Activated naive CD4-positive, alpha-beta T cell (primary cell): Measurements from ENCODE around the gene CELF4.

Source experiments
- DNase-seq, 4 experiments: peaks; one replicate each; lab custom pipeline; 2025; lab: John Stamatoyannopoulos, UW

Gene CELF4

DNA sequence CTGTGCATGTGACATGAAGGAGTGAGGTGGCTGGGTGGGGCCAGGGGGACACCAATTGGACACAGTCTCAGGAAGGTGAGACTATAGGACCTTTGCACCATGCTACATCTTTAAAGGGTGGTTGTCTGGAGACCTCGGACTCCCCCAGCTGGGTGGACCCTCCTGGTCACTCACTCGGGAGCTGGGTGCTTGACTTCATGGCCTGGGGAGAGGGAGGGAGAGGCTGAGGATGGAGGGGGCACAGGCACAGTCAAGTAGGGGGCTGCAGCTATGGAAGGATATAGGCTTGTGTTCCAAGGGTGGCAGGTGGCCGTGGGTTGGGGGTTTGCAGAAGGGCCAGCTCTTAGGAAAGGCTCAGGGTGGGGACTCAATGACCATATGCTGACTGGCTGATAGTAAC lies 7.1 kb upstream of the CELF4 start:
- no peak for DNase-seq

DNA sequence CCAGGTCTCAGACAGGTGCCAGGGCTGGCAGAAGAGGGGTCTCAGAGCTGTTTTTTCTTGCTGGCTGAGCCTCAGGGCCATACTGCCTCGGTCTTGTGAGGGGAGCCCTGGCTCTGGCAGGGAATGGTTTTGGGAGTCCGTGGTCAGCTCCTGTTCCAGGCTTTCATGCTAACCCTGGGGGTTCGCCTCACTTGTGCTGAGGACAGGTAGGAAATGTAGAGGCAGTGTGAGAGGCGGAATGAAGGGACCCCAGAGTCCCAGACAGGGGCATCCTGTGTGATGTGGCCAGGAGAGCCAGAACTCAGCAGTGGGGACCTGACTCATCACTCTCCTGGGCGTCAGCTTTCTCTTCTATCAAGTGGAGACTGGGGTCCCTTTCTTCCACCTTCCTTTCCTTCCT lies 5.7 kb upstream of the CELF4 start:
- DNase-seq, result no peak

DNA sequence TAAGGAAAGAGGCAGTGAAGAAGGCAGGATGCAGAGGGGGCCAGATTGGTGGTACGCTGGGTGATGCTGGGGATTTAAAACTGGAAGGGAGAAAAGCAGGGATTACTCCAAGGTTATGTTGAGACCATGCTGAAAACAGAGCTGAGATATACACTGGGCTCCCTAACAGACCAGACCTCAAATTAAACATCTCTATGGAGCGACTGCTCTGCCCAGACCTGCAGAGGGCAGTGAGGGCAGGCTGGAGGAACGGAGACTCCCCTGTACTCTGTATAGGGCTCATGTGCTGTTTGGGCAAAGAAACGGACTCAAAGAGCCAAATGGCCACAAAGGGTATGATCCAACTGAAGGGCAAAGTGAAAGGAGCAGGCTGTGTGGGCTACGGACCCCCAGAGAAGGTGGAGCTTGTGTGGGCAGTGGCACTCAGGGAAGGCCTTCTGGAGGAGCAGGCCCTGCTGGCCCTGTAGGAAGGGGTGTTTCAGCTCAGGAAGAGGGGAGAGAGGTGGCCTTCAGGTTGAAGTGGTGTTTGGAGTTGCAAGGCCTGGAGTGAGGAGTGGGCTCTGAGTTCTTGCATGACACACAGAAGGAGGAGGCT lies 4.8 kb upstream of the CELF4 start:
- no peak for DNase-seq

DNA sequence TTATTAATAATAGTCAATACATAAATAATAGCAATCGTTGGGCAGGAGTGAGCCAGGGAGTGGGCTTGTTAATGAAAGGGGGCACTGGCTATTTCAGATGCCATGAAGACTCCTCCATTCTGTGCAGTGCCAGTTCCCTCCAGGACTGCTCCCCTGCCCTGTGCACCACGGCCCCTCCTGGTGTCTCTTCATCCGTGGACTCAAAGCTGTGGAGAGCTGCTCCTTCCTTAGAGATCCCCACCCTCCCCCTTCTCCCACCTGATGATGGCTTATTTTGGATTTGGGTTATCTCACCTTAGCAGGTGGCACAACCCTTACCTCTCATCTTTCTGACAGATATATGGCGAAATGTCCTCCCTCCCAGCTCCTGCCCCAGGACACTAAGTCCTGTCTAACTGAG lies 3.1 kb upstream of the CELF4 start:
- no peak for DNase-seq

DNA sequence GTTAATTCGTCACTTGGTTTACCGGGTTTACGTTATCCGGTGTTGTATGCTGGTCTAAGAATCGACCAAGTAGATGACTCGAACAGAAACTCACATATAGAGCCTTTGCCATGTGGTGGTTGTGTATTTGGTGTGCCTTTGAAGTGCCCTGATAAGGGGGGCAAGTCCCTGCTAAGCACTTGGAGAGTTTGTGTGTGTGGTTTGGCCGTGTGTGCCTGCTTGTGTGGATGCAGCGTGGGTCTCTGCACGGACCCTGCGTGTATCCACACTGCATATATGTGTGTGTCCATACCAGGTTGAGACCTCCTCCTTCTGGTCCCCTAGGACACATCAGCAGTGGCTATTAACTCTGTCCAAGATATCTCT lies 2.4 kb upstream of the CELF4 start:
- DNase-seq, result no peak

DNA sequence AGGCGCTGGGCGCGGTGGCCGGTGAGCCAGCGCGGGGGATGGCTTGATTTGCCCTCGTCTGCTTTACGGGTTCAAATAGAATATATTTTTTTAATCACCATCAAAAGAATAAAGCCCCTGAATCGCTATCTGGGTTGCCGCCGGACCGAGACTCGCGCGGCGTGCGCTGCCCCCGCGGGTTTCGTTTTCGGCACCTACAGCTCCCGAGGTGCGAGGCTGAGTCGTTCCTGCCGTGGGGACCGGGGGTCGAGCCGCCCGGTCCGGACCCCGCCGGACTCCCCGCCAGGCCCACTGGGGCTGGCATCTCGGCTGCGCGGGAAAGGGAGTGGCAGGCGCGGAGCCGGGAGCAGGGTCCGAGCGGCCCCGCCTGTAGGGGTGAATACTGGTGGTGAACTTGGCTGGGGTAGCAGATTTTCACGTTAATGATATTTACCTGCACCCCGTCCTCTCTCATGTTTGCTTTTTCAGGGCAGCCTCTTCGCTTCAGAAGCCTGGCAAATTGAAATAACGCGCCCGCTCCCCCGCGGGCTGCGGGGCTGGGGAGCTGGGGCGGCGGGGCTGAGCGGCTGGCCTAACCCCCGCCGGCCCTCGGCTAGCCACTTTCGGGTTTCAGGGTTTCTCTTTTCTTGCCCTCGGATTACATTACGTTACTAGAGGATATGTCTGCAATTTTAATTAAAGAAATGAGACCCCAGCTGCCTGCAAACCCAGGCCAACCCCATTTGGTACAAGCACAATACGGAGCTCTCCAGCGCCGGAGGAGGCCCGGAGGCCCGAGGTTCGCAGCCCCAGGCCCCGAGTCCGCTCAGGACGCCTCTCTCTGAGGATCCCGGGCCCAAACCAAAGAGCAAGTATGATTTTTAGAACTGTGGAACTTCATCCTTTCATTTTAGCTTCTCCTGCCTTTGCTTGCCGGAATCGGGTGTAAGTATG lies 1.7 kb upstream of the CELF4 start:
- DNase-seq, result no peak

DNA sequence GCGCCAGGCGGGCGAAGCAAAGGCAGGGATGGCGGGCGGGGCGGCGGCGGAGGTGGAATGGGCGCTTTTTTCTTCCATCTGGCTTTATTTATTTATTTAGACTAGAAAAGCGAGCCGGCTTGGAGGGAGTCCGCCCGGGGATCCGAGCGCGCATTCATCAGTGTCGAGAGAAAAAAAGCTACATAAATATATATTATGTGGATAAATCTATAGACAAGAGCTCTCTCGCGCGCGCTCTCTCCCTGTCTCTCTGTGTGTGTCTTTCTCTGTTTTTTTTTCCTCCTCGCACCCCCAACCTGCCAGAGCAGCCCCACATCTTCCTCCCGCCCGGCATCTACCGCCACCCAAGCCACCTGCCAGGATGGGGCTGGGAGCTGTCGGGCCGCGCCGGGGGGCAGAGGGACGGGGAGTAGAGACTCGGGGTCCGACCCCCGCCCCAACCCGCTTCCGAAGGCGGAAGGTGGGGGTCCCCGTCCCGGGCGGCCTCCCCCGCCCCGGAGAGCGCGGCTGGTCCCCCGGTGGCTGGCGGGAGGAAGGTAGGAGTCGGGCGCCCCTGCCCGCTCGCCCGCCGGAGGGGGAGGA lies 972 bp upstream of the CELF4 start:
- no peak for DNase-seq

DNA sequence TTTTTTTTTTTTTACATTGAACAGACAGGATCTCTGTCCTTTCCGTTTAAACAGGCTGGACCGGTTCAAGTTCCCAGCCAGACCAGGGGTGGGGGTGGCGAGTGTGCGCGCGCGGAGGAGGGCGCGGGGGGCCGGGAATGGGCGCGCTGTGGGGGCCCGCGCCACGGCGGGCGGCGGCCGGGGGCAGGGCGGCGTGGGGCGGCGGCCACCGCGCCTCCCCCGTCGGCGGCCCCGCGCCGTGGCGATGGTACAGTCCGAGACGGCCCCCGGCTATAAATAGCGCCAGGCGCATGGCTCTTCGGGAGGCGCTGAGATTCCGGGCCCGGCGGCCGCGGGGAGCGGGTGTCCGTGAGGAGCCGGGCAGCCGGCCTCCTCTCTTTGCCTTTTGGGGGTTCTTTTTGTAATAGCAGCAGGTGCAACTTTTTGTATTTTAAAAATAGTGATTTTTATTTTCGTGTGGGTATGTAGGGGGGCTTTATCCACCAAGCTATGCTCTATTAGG lies 430 bp upstream of the CELF4 start:
- DNase-seq, result no peak

DNA sequence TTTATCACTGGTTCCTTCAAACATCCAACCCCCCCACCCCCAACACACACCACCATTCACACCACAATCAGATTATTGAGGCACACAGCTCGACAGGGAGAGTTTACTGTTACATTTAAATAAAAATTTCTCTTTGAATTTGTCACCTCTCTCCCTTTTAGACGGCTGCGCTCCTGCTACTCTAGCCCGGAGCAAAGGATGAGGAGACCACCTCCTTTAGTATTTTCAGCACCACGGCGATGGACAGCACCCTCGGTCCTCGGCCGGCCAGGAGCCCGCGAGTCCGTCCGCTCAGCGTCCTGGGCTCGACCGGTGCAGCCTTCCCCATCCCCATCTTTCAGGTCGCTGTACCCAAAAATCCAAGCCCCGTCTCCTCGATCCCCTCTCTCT lies 892 bp downstream of the CELF4 start:
- DNase-seq, result no peak

DNA sequence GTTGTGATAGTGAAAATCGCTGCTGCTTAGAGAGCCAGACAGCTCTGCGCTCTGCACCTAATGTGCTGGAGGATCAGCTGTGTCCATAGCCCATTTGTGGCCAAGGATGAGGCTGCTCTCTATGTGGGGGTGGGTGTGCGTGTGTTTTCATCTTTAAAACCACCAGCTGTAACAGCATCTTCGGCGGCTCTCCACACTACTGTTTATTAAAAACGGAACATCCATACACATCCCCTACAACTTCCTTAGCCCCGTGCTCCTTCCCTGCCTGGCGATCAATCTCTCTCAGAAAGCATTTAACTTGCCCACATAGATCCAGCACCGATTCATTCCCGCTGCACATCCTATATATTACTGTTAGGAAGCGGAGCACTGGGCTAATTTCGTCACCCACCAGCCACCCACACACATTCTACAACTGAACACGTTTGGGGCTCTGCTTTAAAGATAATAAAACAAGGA lies 1.6 kb downstream of the CELF4 start:
- no peak for DNase-seq

DNA sequence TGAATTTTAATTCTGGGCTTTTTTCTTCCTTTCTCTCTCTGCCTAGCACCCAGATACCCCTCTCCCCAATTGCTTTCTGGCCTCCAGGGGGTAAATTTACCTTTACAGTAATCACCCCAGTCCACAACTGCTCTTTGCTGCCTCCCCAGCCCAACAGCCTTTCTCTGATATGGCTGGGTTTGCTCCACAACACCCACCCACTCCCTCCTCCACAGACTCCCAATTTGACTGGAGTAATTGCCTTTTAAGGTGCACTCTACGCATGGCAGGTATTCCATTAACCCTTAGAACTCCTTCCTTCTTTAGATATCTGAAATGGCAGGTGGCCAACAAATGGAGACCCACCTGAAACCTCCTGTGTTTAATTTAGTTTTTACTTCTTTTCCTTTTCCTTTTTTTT lies 3.6 kb downstream of the CELF4 start:
- no peak for DNase-seq

DNA sequence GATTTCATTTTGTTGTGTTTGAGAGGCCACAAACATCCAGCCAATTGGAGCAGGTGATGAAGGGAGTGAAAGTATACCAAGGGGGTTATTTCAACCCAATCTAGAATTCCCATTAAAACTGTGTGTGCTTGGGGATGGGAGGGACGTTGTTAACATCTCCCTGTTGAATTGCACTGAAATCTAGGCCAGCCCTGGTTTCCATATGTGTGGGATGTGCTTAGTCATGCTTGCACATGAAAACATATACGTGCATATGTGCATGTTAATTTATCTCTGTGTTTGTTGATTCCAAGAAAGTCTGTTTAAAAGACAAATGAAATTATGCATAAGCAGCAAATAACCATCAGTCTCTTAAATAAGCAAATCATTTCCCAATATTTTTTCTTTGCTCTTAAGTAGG lies 5.6 kb downstream of the CELF4 start:
- no peak for DNase-seq

DNA sequence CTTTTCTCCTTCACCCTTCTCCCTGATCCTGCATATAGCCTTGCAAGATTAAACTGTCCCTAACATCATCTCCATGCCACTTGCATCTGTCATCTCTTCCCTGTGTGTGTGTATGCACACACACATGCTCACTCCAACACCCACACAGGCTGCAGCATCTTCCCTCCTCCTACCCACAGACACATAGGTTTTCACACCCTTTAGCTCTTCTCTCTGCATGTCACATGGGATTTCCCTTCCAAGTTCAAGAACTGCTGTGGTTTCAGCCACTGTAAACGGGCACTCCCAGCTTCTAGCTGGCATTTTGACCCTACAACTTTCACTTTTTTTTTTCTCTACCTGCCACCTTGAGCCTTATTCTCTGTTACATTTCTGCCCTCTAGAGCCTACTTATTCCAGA lies 6.4 kb downstream of the CELF4 start:
- no peak for DNase-seq

DNA sequence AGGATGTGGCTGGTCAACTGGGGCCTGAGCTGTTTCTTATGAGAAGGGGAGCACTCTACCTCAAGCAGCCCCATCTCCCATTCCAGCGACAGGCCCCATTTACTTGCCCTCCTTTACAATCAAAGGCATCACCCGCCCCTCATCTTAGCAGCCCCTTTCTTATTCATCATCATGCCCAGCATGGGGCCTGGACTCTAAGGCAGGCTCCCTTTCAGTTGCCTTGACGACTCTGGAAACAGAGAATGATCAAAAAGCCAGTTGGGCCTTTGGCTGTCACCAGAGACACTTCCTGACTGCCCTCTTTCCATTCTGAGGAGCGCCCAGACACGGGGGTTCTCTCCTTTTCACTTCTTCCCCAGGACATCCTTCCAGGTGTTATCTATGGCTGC lies 11.2 kb downstream of the CELF4 start:
- DNase-seq, result no peak

DNA sequence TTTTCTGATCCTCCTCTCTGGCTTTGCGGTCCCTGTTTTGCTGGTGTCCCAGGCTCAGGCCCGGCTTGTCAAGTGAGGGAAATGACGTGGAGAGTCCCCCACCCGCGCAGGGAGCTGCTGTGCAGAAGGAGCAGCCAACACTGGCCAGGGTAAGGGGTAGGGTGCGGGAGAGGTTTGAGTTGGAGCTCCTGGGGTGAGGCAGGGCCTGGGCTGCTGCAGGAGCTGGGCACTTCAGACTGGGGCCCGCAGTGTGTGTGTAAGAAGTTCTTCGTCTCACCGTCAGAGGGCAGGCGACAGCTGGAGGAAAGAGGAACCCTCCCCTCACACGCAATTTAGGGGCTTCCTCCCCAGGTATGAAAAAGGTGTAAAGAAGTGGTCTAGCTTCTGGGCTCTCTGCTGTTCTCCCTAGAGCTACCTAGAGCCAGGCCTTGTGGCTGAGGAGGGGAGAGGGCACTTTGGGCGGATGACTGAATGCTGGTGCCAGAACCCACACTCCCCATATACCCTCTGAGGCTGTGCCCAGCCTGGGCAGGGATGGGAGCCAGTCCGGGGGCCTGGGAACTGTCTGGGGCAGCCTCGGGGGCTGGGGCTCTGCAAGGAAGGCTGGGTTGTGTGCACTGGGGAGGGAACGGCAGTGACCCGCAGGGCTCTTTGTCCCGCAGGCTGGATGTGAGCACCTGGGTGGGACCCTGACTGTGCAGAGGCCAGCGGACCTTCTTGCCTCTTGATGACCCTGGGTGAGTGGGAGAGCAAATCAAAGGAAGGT lies 11.8 kb downstream of the CELF4 start:
- DNase-seq, result no peak

DNA sequence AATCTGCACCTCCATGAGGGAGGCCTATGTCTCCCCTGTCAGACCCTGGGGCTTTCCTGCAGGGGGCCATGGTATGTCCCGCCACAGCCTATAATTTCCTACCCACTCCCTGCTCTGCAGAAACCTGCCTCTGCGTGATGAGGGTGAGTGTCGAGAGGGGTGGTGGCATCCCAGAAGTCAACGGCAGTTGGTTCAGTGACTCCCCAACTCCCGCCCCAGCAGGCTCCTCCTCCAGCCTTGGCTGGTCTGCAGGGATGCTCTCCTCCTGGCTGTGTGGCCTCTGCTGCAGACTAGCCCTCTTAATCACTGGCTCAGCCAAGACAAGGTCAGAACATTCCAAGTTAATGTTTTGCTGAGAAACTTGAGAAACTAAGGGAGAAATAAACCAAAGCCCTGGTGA lies 13.3 kb downstream of the CELF4 start:
- DNase-seq, result no peak

DNA sequence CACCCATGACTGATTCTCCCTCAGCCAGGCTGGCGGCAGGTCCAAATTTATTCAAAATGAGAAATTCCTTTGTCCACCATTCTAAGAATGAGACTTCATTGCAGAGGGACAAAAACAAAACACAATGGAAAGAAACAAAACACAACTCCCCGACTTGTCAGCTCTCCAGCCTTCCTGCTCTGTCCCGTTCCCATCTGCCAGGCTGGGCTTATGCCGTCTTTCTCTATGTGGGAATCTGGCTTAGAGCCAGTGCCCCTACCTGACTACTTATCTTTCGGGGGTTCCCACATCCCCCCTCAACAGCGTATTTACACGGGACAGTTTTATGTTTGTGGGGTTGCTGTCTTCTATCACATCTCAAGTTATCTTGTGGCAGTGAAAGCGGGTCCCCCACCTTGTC lies 13.8 kb downstream of the CELF4 start:
- DNase-seq, result no peak

DNA sequence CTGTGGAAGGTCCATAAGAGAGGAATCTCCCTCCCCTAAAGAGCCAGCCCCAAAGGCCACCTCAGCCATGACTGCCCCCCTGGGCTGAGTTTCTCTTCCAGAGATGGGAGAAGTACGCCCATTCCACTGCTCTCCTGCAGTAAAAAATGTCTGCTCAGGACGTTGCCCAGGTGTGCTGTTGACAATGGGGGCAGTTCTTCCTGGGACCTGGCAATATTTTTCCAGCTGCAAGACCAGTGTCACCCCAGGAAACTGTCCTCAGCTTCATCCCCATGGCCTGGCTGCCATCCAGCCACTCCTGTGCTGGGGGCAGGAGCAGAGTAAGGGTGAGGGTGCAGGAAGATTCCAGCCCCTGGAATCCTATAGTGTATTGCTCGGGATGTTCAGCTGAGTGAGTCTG lies 14.3 kb downstream of the CELF4 start:
- no peak for DNase-seq

DNA sequence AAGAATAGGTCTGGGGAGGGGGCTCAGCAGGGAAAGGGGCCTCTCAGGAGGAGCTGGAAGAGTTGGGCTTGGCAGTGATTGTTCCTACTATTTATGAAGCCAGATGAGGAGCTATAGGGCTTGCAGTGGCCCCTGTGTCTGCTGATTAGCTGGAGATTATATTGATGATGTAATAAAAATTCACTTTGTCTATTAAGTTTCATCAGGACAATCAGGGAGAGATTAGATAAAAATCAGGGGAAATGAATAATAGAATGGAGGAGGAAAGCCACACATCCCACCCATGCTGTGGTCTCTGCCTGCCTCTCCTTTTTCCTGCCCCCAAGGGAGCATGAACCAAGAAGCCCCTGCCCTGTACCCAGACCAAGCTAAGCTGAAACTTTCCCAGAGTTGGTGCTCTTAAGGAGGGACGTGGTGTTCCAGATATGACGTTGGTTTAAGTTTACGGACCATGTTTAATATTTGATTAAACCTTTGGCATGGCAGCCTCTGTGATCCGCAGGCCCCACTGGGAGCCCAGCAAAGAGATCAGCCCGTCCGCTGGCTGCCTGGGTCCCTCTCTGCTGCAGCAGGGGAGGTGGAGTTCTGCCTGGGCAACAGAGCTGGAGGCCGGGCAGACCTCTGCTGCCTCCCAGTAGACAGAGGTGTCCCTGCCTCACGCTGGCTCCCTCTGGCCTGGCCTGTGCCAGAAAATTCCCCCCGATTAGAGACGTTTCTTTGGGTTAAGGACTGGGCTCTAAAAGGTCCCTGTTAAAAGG lies 15.3 kb downstream of the CELF4 start:
- no peak for DNase-seq

DNA sequence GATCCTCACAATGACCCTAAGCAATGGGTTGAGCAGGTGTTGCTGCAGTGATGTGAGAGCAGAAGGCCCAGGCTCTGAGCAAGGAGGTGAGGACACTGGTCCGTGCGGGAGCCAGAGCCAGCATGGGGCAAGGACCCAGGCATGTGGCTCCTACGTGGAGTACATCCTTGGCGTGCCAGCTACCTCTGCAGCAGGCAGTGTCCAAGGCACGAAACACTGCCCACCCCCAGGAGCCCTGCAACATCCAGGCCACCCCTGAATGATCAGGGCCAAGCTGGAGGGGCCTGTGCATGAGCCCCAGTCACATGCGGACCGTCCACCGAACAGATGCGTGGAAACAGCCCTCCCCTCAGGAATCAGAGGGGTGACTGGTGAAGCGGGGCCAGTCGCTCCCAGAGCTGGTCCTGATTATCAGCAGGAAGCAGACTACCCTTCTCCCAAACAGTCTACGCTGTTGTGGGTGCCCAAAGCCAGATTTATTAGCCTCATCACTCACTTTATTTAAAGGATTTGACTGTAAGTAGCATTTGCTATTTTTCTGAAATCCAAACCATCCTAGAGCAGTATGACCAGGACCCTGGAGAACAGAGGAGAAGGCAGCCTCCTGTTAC lies 16.8 kb downstream of the CELF4 start:
- DNase-seq, result no peak

DNA sequence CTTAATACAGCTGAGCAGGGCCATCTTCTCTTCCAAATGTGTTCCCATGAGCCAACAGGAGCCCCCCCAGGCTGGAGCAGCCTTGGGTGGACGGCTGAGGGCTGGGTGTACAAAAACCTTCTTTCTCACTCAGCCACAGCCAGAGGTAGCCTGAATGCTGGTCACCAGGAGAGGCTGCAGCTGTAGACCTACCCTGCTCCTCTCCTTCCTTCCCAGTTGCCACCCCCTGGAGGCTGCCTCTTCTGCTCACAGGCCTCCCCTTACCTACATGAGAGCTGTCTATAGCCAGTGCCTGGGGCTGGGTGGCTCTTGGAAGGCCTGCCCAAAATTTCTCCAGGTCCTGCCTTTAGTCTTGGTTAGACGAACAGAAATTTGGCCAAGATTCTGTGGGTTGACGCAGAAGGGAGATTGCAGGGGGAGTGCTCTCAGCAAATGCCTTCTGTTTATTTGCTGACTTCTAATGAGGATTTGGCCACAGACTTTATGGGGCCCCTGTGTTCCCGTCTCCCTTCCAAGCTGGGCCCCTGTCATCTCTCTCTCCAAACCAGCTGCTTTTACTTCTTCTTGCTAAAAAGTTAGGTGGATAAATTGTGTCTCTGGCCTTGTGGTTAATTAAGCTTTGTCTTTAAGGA lies 18.3 kb downstream of the CELF4 start:
- no peak for DNase-seq
